IMR-90 (cell line): Measurements from ENCODE around the gene KRTAP3-2. TPM values are rescaled to one million over a fixed set of nuclear protein-coding genes. Genes with fewer than 3 reads are reported as not detected.

Experiments used
- ATAC-seq: fragments of 200-7000 bp; cut with Tn5 transposase; 2 replicates; pipeline ENCODE4 v1.9.1; 2020; ENCODE audit warnings: low read depth, mild to moderate bottlenecking, moderate library complexity
- BruUV-seq: library from RNA; stranded (reverse); fragments of 400-500 nt; replicated peaks from 2 replicates; lab custom pipeline; 2021; lab: Mats Ljungman, UMichigan
- CTCF ChIA-PET: fragments of 300-600 bp; formaldehyde crosslinking; extraction: SDS; loops from one replicate; lab custom pipeline; 2021; ENCODE audit warnings: antibody characterized with exemption; lab: Yijun Ruan, JAX
- POLR2A ChIA-PET: fragments of 300-600 bp; sonication (Branson Sonifier 250); formaldehyde crosslinking; loops from one replicate; lab custom pipeline; 2022; ENCODE audit warnings: antibody characterized with exemption; ENCODE audit not compliant: unreplicated experiment; lab: Charles Lee
- DNase-seq: peaks from one replicate; pipeline ENCODE4 v3.0.0; 2013
- H2AFZ ChIP-seq: replicated peaks from 2 replicates; pipeline ENCODE3; 2013; ENCODE audit warnings: low read length, mild to moderate bottlenecking; ENCODE audit not compliant: poor library complexity
- H2AK5ac ChIP-seq: 2 replicates; pipeline ENCODE4 v1.6.1; 2013; ENCODE audit warnings: low read depth, low read length, inconsistent platforms
- H2AK9ac ChIP-seq: replicated peaks from 2 replicates; pipeline ENCODE3; 2013; ENCODE audit warnings: mild to moderate bottlenecking, low read depth, low read length, moderate library complexity; ENCODE audit not compliant: poor library complexity
- H2BK120ac ChIP-seq: 2 replicates; pipeline ENCODE4 v1.6.1; 2013; ENCODE audit warnings: low read depth, low read length, inconsistent platforms
- H2BK15ac ChIP-seq: 3 replicates; pipeline ENCODE4 v1.6.1; 2013; ENCODE audit warnings: low read depth, low read length, inconsistent platforms
- H2BK20ac ChIP-seq: 2 replicates; pipeline ENCODE4 v1.6.1; 2013; ENCODE audit warnings: low read depth, mild to moderate bottlenecking, inconsistent platforms, low read length, moderate library complexity
- H2BK5ac ChIP-seq: 2 replicates; pipeline ENCODE4 v1.6.1; 2013; ENCODE audit warnings: mild to moderate bottlenecking, low read depth, low read length, inconsistent platforms; ENCODE audit not compliant: poor library complexity, severe bottlenecking
- H3K14ac ChIP-seq: replicated peaks from 2 replicates; pipeline ENCODE4 v1.6.1; 2013; ENCODE audit warnings: low read depth, low read length, inconsistent platforms
- H3K18ac ChIP-seq: 2 replicates; pipeline ENCODE4 v1.6.1; 2013; ENCODE audit warnings: low read depth, low read length, control low read depth
- H3K23ac ChIP-seq: 2 replicates; pipeline ENCODE4 v1.6.1; 2013; ENCODE audit warnings: low read depth, low read length, inconsistent platforms
- H3K27ac ChIP-seq: 2 replicates; pipeline ENCODE4 v1.5.1; 2013; ENCODE audit warnings: mild to moderate bottlenecking, control low read depth, low read length; ENCODE audit not compliant: insufficient read depth
- H3K27me3 ChIP-seq: 2 replicates; pipeline ENCODE4 v1.6.1; 2013; ENCODE audit warnings: low read length; ENCODE audit not compliant: control insufficient read depth, insufficient read depth
- H3K36me3 ChIP-seq: 2 replicates; pipeline ENCODE4 v1.6.1; 2013; ENCODE audit warnings: low read length, mixed read lengths; ENCODE audit not compliant: control insufficient read depth, insufficient read depth
- H3K4ac ChIP-seq: 2 replicates; pipeline ENCODE4 v1.6.1; 2013; ENCODE audit warnings: low read depth, low read length, inconsistent platforms
- H3K4me1 ChIP-seq: 2 replicates; pipeline ENCODE4 v1.6.1; 2013; ENCODE audit warnings: low read length, mixed read lengths; ENCODE audit not compliant: control insufficient read depth, insufficient read depth
- H3K4me2 ChIP-seq: 2 replicates; pipeline ENCODE4 v1.6.1; 2013; ENCODE audit warnings: low read depth, mild to moderate bottlenecking, control low read depth, low read length, moderate library complexity
- H3K4me3 ChIP-seq: 2 replicates; pipeline ENCODE4 v1.5.1; 2013; ENCODE audit warnings: low read depth, mild to moderate bottlenecking, control low read depth, low read length, moderate library complexity; ENCODE audit not compliant: insufficient read depth
- H3K56ac ChIP-seq: 2 replicates; pipeline ENCODE4 v1.6.1; 2013; ENCODE audit warnings: low read length, inconsistent platforms; ENCODE audit not compliant: insufficient read depth; ENCODE audit errors: extremely low read depth
- H3K79me1 ChIP-seq, 2 experiments: 2 replicates each; pipeline ENCODE4 v1.6.1; 2013; ENCODE audit warnings: low read length in 2 of 2, inconsistent platforms in 1 of 2, low read depth in 1 of 2
- H3K9ac ChIP-seq: 2 replicates; pipeline ENCODE4 v1.6.1; 2013; ENCODE audit warnings: low read depth, low read length, control low read depth
- H3K9me1 ChIP-seq: 2 replicates; pipeline ENCODE4 v1.6.1; 2013; ENCODE audit warnings: low read length, inconsistent platforms; ENCODE audit not compliant: insufficient read depth
- H3K9me3 ChIP-seq: 2 replicates; pipeline ENCODE4 v1.6.1; 2013; ENCODE audit warnings: low read length; ENCODE audit not compliant: control insufficient read depth, insufficient read depth
- H4K20me1 ChIP-seq: 2 replicates; pipeline ENCODE4 v1.6.1; 2013; ENCODE audit warnings: low read length, inconsistent platforms; ENCODE audit not compliant: insufficient read depth
- H4K5ac ChIP-seq: 2 replicates; pipeline ENCODE4 v1.6.1; 2013; ENCODE audit warnings: mild to moderate bottlenecking, low read depth, low read length, control low read depth
- H4K8ac ChIP-seq, 2 experiments: 2 replicates each; pipeline ENCODE4 v1.6.1; 2013; ENCODE audit warnings: low read depth in 2 of 2, low read length in 2 of 2, control low read depth in 1 of 2, inconsistent platforms in 1 of 2
- H4K91ac ChIP-seq: 2 replicates; pipeline ENCODE4 v1.6.1; 2013; ENCODE audit warnings: low read depth, low read length, inconsistent platforms; ENCODE audit not compliant: insufficient read depth
- BHLHE40 ChIP-seq: fragments of 150-350 bp; IDR thresholded peaks from 2 replicates; pipeline ENCODE4 v1.6.1; 2016; ENCODE audit warnings: mild to moderate bottlenecking, low read depth, low read length
- CEBPB ChIP-seq: IDR thresholded peaks from 2 replicates; pipeline ENCODE4 v1.6.1; 2012; ENCODE audit warnings: low read depth, low read length, improper control_type of control experiment
- FOS ChIP-seq: fragments of 150-350 bp; IDR thresholded peaks from 2 replicates; pipeline ENCODE4 v1.6.1; 2016; ENCODE audit warnings: low read depth, low read length
- RCOR1 ChIP-seq: IDR thresholded peaks from 2 replicates; pipeline ENCODE4 v1.6.1; 2012; ENCODE audit warnings: mild to moderate bottlenecking, low read length, improper control_type of control experiment; ENCODE audit not compliant: insufficient replicate concordance
- WGBS, 2 experiments: methylation state at CpG; one replicate each; pipeline versions ENCODE4 v1.1.5 to v1.1.7; 2013; ENCODE audit warnings: missing lambda C conversion rate in 2 of 2; ENCODE audit not compliant: insufficient read length in 1 of 2; ENCODE audit errors: extremely low coverage in 2 of 2; 5-methylcytosine and 5-hydroxymethylcytosine counted together
- dilution Hi-C: fragments of 300-500 bp; cut with HindIII; formaldehyde crosslinking; loops from one replicate; pipeline ENCODE4 v1.14.3; 2018; ENCODE audit warnings: low sequenced_read_pairs; ENCODE audit not compliant: unreplicated experiment
- in situ Hi-C: fragments of 300-500 bp; cut with MboI; formaldehyde crosslinking; loops from 3 replicates; pipeline ENCODE4 v1.14.3; 2019; ENCODE audit warnings: low sequenced_read_pairs, inconsistent platforms, mixed read lengths
- intact Hi-C: fragments of 100-400 bp; cut with micrococcal nuclease; formaldehyde crosslinking; loops from 2 replicates; pipeline ENCODE4 v1.10.0; 2022
- polyA plus RNA-seq, 3 experiments: library from polyadenylated mRNA; depleted of rRNA; stranded (reverse); fragments of >200 nt; gene quantifications; 2 replicates each; pipeline ENCODE4 v1.2.3, GENCODE V29; 2012; ENCODE audit warnings: low replicate concordance in 1 of 3
- total RNA-seq: library from RNA; depleted of rRNA; stranded (reverse); fragments of >200 nt; gene quantifications from 2 replicates; pipeline ENCODE4 v1.2.3, GENCODE V29; 2012
- TF ChIP-seq, protein P1 (sequence below): fragments of 150-350 bp; IDR thresholded peaks from 2 replicates; pipeline ENCODE4 v1.6.1; 2016; ENCODE audit warnings: low read depth, mild to moderate bottlenecking, low read length, moderate library complexity, borderline replicate concordance

KRTAP3-2 gene
- total and polyA plus RNA-seq, 2 of the 4 experiments (the other 2 are of a cell fraction): not detected

DNA sequence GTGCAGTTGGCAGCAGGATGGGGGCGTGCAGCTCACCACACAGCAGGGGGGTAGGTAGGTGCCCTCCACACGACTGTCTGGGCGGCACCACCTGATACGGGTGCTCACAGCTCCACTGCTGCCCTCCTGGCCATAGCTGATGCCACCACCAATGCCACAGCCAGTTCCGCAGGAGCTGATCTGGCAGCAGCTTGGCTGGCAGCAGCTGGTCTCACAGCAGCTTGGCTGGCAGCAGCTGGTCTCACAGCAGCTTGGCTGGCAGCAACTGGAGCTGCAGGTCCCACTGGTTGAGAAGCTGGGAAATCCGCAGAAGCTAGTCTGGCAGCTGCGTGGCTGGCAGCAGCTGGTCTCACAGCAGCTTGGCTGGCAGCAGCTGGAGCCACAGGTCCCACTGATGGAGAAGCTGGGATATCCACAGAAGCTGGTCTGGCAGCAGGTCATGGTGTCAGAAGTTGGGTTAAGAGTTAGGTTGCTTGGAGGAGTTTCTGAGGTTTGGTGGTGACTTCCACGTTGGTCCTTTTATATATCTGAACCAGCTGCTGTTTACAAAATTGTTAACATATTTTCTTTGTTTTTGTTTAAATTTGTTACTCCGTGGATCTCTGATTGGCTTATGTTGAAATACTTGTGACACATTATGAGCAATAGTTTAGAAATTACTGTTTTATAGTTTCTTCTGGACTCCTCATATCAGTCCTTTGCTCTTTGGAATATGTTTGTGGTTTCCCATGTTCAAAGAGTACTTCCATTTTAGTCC is 27.2 kb upstream of the KRTAP3-2 start, which contains the start of gene KRTAP1-5:
KRTAP1-5 (minus strand) TSS at position 494 of the 757 bp plus-strand sequence; CDS start at position 441, 53 bp downstream.
- TSS peak; percentile 94 for BruUV-seq
- H2AK5ac ChIP-seq: peak within 1 kb of the TSS; percentile 88
- H3K56ac ChIP-seq: no peak within 1 kb of the TSS
- no peaks in the 10 kb centered on the region for H3K36me3 ChIP-seq
- H3K27ac ChIP-seq: peak within 1 kb of the TSS; percentile 47
- H3K27me3 ChIP-seq: no peaks in the 10 kb centered on the region
- ChIA-PET CTCF (no interaction called here), POLR2A (interaction anchor here (0.6 to 1.2 kb wide), 3 partner anchors 12 to 1074 kb away, joined by 3 to 8 read pairs (median 3); no protein-coding TSS in a partner anchor)
- peak within 1 kb of the TSS; percentile 40 for H2AFZ ChIP-seq
- peak within 1 kb of the TSS; percentile 33 for H2AK9ac ChIP-seq
- in situ Hi-C loops (no loop called here), intact Hi-C loops (no loop called here), dilution Hi-C loops (no loop called here)
- no peaks in the 10 kb centered on the region for H4K20me1 ChIP-seq
- H2BK15ac ChIP-seq: peak within 1 kb of the TSS; percentile 93; the same call in 2 of the 3 replicates
- peaks cover 13% of the 10 kb centered on the region for H3K4me1 ChIP-seq
- no peak within 1 kb of the TSS for H3K4me3 ChIP-seq
- peak within 1 kb of the TSS in 1 of 2 experiments; percentile 74; a peak in 2 of 4 replicates for H4K8ac ChIP-seq
- ATAC-seq: peak; percentile 93
- H3K23ac ChIP-seq: no peak within 1 kb of the TSS
- H2BK5ac ChIP-seq: peak within 1 kb of the TSS; percentile 90
- H4K91ac ChIP-seq: peak within 1 kb of the TSS; percentile 89
- 100% methylated on average over 2 of the region's 9 CpGs; no CpG with 5 or more reads in 1 of the 2 experiments for WGBS, 2 experiments
- H3K4ac ChIP-seq: peak within 1 kb of the TSS; percentile 75
- peaks cover 7% of the 10 kb centered on the region for H3K9me1 ChIP-seq
- peak; percentile 91 for DNase-seq
- H3K18ac ChIP-seq: peak within 1 kb of the TSS; percentile 91
- peak within 1 kb of the TSS; percentile 57; the same call in 1 of the 2 replicates for H2BK20ac ChIP-seq
- peak within 1 kb of the TSS; percentile 29 for H3K4me2 ChIP-seq
- peak within 1 kb of the TSS; percentile 73 for H3K14ac ChIP-seq
- H3K79me1 ChIP-seq: no peaks in the 10 kb centered on the region
- H2BK120ac ChIP-seq: peak within 1 kb of the TSS; percentile 60
- peak within 1 kb of the TSS; percentile 56; the same call in 1 of the 2 replicates for H4K5ac ChIP-seq
- TF ChIP-seq BHLHE40 (peak; percentile 4; the same call in 1 of the 2 replicates), RCOR1 (peak; percentile 28), CEBPB (peak; percentile 93), FOS (0 out of 2 replicates have a peak, but pooled peaks have one; percentile 28)
- TF ChIP-seq, protein P1, sequence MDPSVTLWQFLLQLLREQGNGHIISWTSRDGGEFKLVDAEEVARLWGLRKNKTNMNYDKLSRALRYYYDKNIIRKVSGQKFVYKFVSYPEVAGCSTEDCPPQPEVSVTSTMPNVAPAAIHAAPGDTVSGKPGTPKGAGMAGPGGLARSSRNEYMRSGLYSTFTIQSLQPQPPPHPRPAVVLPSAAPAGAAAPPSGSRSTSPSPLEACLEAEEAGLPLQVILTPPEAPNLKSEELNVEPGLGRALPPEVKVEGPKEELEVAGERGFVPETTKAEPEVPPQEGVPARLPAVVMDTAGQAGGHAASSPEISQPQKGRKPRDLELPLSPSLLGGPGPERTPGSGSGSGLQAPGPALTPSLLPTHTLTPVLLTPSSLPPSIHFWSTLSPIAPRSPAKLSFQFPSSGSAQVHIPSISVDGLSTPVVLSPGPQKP: no peak
- H3K9me3 ChIP-seq: no peaks in the 10 kb centered on the region
- H3K9ac ChIP-seq: no peak within 1 kb of the TSS
